GM12878 (cell line): ENCODE data around the gene MRPL20. TPM values are rescaled to one million over a fixed set of nuclear protein-coding genes. Genes with fewer than 3 reads are reported as not detected.

ENCODE experiments used
- ATAC-seq: fragments of 200-7000 bp; cut with Tn5 transposase; 3 replicates; pipeline ENCODE4 v1.9.1; 2020; ENCODE audit warnings: mild to moderate bottlenecking, moderate library complexity
- BruUV-seq: library from RNA; stranded (reverse); fragments of 400-500 nt; replicated peaks from 2 replicates; lab custom pipeline; 2021; lab: Mats Ljungman, UMichigan
- CTCF ChIA-PET: fragments of 300-600 bp; sonication (Branson Sonifier 250); formaldehyde crosslinking; extraction: SDS; loops from one replicate; lab custom pipeline; 2021; ENCODE audit warnings: inconsistent platforms; lab: Yijun Ruan, JAX
- POLR2A ChIA-PET: fragments of 350-600 bp; formaldehyde crosslinking; extraction: SDS; loops from one replicate; lab custom pipeline; 2021; ENCODE audit warnings: inconsistent platforms; lab: Charles Lee
- RAD21 ChIA-PET: fragments of 300-600 bp; sonication (Branson Sonifier 250); formaldehyde crosslinking; loops from one replicate; lab custom pipeline; 2023; ENCODE audit warnings: antibody characterized with exemption; ENCODE audit not compliant: unreplicated experiment; lab: Charles Lee
- SMC1A ChIA-PET: fragments of 300-600 bp; sonication (Branson Sonifier 250); formaldehyde crosslinking; loops from one replicate; lab custom pipeline; 2023; ENCODE audit not compliant: unreplicated experiment, uncharacterized antibody; lab: Charles Lee
- DNase-seq: peaks from one replicate; pipeline ENCODE4 v3.0.0-alpha.2; 2011; ENCODE audit warnings: low read depth, low spot score
- FAIRE-seq: peaks from 3 replicates; lab custom pipeline; 2011; peaks lifted over from hg19 to GRCh38; lab: Jason Lieb, UNC
- H2AFZ ChIP-seq: 2 replicates; pipeline ENCODE4 v1.6.0; 2011; ENCODE audit warnings: low read depth, low read length, control low read depth; ENCODE audit not compliant: control insufficient read depth
- H3K27ac ChIP-seq: 2 replicates; pipeline ENCODE4 v1.5.1; 2011; ENCODE audit warnings: control low read depth; ENCODE audit not compliant: control insufficient read depth, insufficient read depth
- H3K27me3 ChIP-seq, 2 experiments: replicated peaks in 1 of 2; 2 replicates each; pipeline versions ENCODE4 v1.6.0 to v1.6.1; 2011; ENCODE audit warnings: low read length in 1 of 2; ENCODE audit not compliant: control insufficient read depth in 2 of 2, insufficient read depth in 2 of 2
- H3K36me3 ChIP-seq, 2 experiments: 2 replicates each; pipeline ENCODE4 v1.5.1; 2011; ENCODE audit warnings: low read length in 1 of 2; ENCODE audit not compliant: control insufficient read depth in 2 of 2, insufficient read depth in 2 of 2
- H3K4me1 ChIP-seq: 2 replicates; pipeline ENCODE4 v1.6.1; 2011; ENCODE audit warnings: mild to moderate bottlenecking, low read length, moderate library complexity, mixed read lengths; ENCODE audit not compliant: control insufficient read depth, insufficient read depth
- H3K4me2 ChIP-seq: 2 replicates; pipeline ENCODE4 v1.6.0; 2011; ENCODE audit warnings: control low read depth; ENCODE audit not compliant: control insufficient read depth, insufficient read depth
- H3K4me3 ChIP-seq: fragments of 200-600 bp; sonication (generic); 2 replicates; pipeline ENCODE4 v1.5.1; 2016
- H3K79me2 ChIP-seq: 2 replicates; pipeline ENCODE4 v1.6.0; 2011; ENCODE audit warnings: low read length; ENCODE audit not compliant: control insufficient read depth, insufficient read depth
- H3K9ac ChIP-seq: 2 replicates; pipeline ENCODE4 v1.8.0; 2011; ENCODE audit warnings: low read length, control low read depth, mixed read lengths; ENCODE audit not compliant: control insufficient read depth, insufficient read depth
- H3K9me3 ChIP-seq: replicated peaks from 3 replicates; pipeline ENCODE4 v1.5.1; 2011; ENCODE audit warnings: mild to moderate bottlenecking, low read length; ENCODE audit not compliant: control insufficient read depth, insufficient read depth
- H4K20me1 ChIP-seq: 2 replicates; pipeline ENCODE4 v1.6.0; 2011; ENCODE audit not compliant: control insufficient read depth, insufficient read depth
- BACH1 ChIP-seq: fragments of 450-650 bp; IDR thresholded peaks from 2 replicates; pipeline ENCODE4 v1.6.1; 2017; ENCODE audit warnings: mild to moderate bottlenecking, borderline replicate concordance
- ELK1 ChIP-seq: IDR thresholded peaks from 2 replicates; pipeline ENCODE4 v1.6.1; 2012; ENCODE audit warnings: low read depth, low read length, improper control_type of control experiment
- KLF5 ChIP-seq: fragments of 450-650 bp; IDR thresholded peaks from 2 replicates; pipeline ENCODE4 v1.6.1; 2014; ENCODE audit warnings: mild to moderate bottlenecking; ENCODE audit not compliant: partially characterized antibody
- NR2C1 ChIP-seq: fragments of 450-650 bp; IDR thresholded peaks from 2 replicates; pipeline ENCODE4 v1.6.1; 2017; ENCODE audit warnings: antibody characterized with exemption, mild to moderate bottlenecking, moderate library complexity
- NR2F1 ChIP-seq: fragments of 450-650 bp; conservative IDR thresholded peaks from 2 replicates; pipeline ENCODE4 v1.6.1; 2017; ENCODE audit warnings: mild to moderate bottlenecking
- POLR2A ChIP-seq: IDR thresholded peaks from 2 replicates; pipeline ENCODE4 v1.6.1; 2011; ENCODE audit warnings: low read depth, mild to moderate bottlenecking, low read length
- RAD51 ChIP-seq: fragments of 450-650 bp; IDR thresholded peaks from 2 replicates; pipeline ENCODE4 v1.6.1; 2016; ENCODE audit warnings: moderate library complexity, mild to moderate bottlenecking, inconsistent platforms
- RELA ChIP-seq: fragments of 450-650 bp; IDR thresholded peaks from 2 replicates; pipeline ENCODE4 v1.8.0; 2014; ENCODE audit warnings: borderline replicate concordance; ENCODE audit not compliant: partially characterized antibody
- SIN3A ChIP-seq: IDR thresholded peaks from 2 replicates; pipeline ENCODE4 v1.6.1; 2012; ENCODE audit warnings: low read depth, low read length, improper control_type of control experiment
- SMAD1 ChIP-seq: fragments of 450-650 bp; IDR thresholded peaks from 2 replicates; pipeline ENCODE4 v1.6.1; 2018; ENCODE audit warnings: mild to moderate bottlenecking, low read depth; ENCODE audit not compliant: partially characterized antibody
- SUPT20H ChIP-seq: IDR thresholded peaks from 2 replicates; pipeline ENCODE4 v1.6.1; 2011; ENCODE audit warnings: low read depth, mild to moderate bottlenecking, low read length, moderate library complexity, borderline replicate concordance; ENCODE audit not compliant: control insufficient read depth
- TAF1 ChIP-seq: IDR thresholded peaks from 2 replicates; pipeline ENCODE4 v1.6.1; 2011; ENCODE audit warnings: mild to moderate bottlenecking, low read depth, low read length, borderline replicate concordance
- ZBED1 ChIP-seq: IDR thresholded peaks from 2 replicates; pipeline ENCODE4 v1.6.1; 2016; ENCODE audit warnings: borderline replicate concordance
- ZNF207 ChIP-seq: fragments of 450-650 bp; IDR thresholded peaks from 2 replicates; pipeline ENCODE4 v1.6.1; 2014; ENCODE audit warnings: antibody characterized with exemption, mild to moderate bottlenecking, borderline replicate concordance
- ZNF622 ChIP-seq: fragments of 450-650 bp; IDR thresholded peaks from 2 replicates; pipeline ENCODE4 v1.6.1; 2017; ENCODE audit warnings: mild to moderate bottlenecking, inconsistent platforms
- ZNF687 ChIP-seq: fragments of 450-650 bp; IDR thresholded peaks from 2 replicates; pipeline ENCODE4 v1.6.1; 2017; ENCODE audit warnings: mild to moderate bottlenecking, moderate library complexity
- WGBS: methylation state at CpG from one replicate; pipeline ENCODE4 v1.1.6; 2016; ENCODE audit warnings: low lambda C conversion rate; ENCODE audit not compliant: insufficient replicate concordance, insufficient coverage; ENCODE audit errors: missing lambda C conversion rate; 5-methylcytosine and 5-hydroxymethylcytosine counted together
- in situ Hi-C: fragments of 300-500 bp; cut with MboI; formaldehyde crosslinking; loops from 9 replicates; pipeline ENCODE4 v1.14.3; 2018; ENCODE audit warnings: mixed read lengths
- intact Hi-C: fragments of 100-400 bp; cut with micrococcal nuclease; formaldehyde crosslinking; loops from one replicate; pipeline ENCODE4 v1.14.2; 2022; ENCODE audit not compliant: unreplicated experiment
- polyA plus RNA-seq, 11 experiments: library from polyadenylated mRNA; depleted of rRNA in 4 of 11; unstranded in 6 of 11; stranded (reverse) in 5 of 11; fragments of >200 nt; fragmentation: Nextera tagmentation in 4 of 11; fragmentation: Illumina TruSeq in 1 of 11; extraction: Ambion mirVana in 4 of 11; extraction: Trizol in 1 of 11; gene quantifications; 1 replicate in 1 of 11; 2 replicates in 10 of 11; pipeline versions ENCODE4 v1.2.1 to v1.2.3, GENCODE V29; 2011 to 2016; ENCODE audit warnings: inconsistent platforms in 2 of 11, missing spikeins in 2 of 11, low read depth in 1 of 11
- total RNA-seq, 4 experiments: library from RNA; depleted of rRNA in 3 of 4; stranded (reverse); fragments of >200 nt in 3 of 4; fragmentation: Illumina TruSeq in 1 of 4; extraction: Trizol in 1 of 4; gene quantifications; 2 replicates each; pipeline versions ENCODE4 v1.2.1 to v1.2.3, GENCODE V29; 2013 to 2021
- TF ChIP-seq, protein P1 (sequence below): IDR thresholded peaks from 2 replicates; pipeline ENCODE4 v1.6.1; 2011; ENCODE audit warnings: low read depth, low read length, improper control_type of control experiment, borderline replicate concordance
- TF ChIP-seq, protein P2 (sequence below): IDR thresholded peaks from 2 replicates; pipeline ENCODE4 v1.6.1; 2012; ENCODE audit warnings: low read depth, low read length, improper control_type of control experiment
- TF ChIP-seq, protein P3 (sequence below): IDR thresholded peaks from 2 replicates; pipeline ENCODE4 v1.6.1; 2011; ENCODE audit warnings: borderline replicate concordance, low read depth, mild to moderate bottlenecking, moderate library complexity, mixed read lengths, low read length; ENCODE audit not compliant: insufficient read depth; ENCODE audit errors: extremely low read length

The MRPL20 gene
- total and polyA plus RNA-seq, 10 of the 15 experiments (the other 5 are each of a cell fraction or from before 2014, with no cell fraction given) = 129 to 525 (median 255) TPM

GRCh38 chr1:1425426-1425752 lies 18.3 kb upstream of the MRPL20 start:
- WGBS = 83% methylated on average over 6 of the region's 12 CpGs
- ChIA-PET POLR2A (no interaction called here), RAD21 (no interaction called here), SMC1A (no interaction called here), CTCF (interaction anchor here (1.1 kb wide), 1 partner anchor 11 kb away, joined by 3 read pairs; no protein-coding TSS in a partner anchor)
- no peak overlapping the region for H3K4me3 ChIP-seq
- FAIRE-seq (no peak), ATAC-seq (no peak), DNase-seq (no peak)
- no peaks in the 10 kb centered on the region for H4K20me1 ChIP-seq
- TF ChIP-seq ZNF207 (no peak), ZBED1 (no peak), SMAD1 (no peak), ZNF687 (no peak), NR2F1 (no peak), SIN3A (no peak), RELA (no peak), TAF1 (no peak), KLF5 (no peak), NR2C1 (no peak), BACH1 (no peak), ELK1 (no peak), SUPT20H (no peak), POLR2A (no peak), RAD51 (no peak), ZNF622 (no peak)
- TF ChIP-seq, protein P1, sequence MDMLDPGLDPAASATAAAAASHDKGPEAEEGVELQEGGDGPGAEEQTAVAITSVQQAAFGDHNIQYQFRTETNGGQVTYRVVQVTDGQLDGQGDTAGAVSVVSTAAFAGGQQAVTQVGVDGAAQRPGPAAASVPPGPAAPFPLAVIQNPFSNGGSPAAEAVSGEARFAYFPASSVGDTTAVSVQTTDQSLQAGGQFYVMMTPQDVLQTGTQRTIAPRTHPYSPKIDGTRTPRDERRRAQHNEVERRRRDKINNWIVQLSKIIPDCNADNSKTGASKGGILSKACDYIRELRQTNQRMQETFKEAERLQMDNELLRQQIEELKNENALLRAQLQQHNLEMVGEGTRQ = no peak
- TF ChIP-seq, protein P2, sequence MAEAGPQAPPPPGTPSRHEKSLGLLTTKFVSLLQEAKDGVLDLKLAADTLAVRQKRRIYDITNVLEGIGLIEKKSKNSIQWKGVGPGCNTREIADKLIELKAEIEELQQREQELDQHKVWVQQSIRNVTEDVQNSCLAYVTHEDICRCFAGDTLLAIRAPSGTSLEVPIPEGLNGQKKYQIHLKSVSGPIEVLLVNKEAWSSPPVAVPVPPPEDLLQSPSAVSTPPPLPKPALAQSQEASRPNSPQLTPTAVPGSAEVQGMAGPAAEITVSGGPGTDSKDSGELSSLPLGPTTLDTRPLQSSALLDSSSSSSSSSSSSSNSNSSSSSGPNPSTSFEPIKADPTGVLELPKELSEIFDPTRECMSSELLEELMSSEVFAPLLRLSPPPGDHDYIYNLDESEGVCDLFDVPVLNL = no peak
- TF ChIP-seq, protein P3, sequence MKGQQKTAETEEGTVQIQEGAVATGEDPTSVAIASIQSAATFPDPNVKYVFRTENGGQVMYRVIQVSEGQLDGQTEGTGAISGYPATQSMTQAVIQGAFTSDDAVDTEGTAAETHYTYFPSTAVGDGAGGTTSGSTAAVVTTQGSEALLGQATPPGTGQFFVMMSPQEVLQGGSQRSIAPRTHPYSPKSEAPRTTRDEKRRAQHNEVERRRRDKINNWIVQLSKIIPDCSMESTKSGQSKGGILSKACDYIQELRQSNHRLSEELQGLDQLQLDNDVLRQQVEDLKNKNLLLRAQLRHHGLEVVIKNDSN = no peak
- no peak overlapping the region for H3K4me2 ChIP-seq
- H2AFZ ChIP-seq = no peak overlapping the region
- no peaks in the 10 kb centered on the region for H3K36me3 ChIP-seq
- no peak overlapping the region for H3K9ac ChIP-seq
- BruUV-seq = no TSS peak
- no peaks in the 10 kb centered on the region for H3K9me3 ChIP-seq
- peaks cover 0 to 2% of the 10 kb centered on the region in 2 experiments; a peak in 1 of 4 replicates for H3K27me3 ChIP-seq
- intact Hi-C loops = no loop called here
- no peaks in the 10 kb centered on the region for H3K79me2 ChIP-seq
- in situ Hi-C loops = no loop called here
- no peak overlapping the region for H3K27ac ChIP-seq
- H3K4me1 ChIP-seq = peaks cover 3% of the 10 kb centered on the region; the same call in 1 of the 2 replicates
